SU-DHL-6 (cell line): Measurements from ENCODE around the gene TMEM151A.

ENCODE experiments used
- H2AFZ ChIP-seq: fragments of 200-600 bp; sonication (generic); 2 replicates; pipeline ENCODE4 v1.6.1; 2014; ENCODE audit warnings: low read depth, mild to moderate bottlenecking, moderate library complexity, mixed read lengths, antibody characterized with exemption, low read length; ENCODE audit not compliant: severe bottlenecking
- H3F3A ChIP-seq: fragments of 200-600 bp; shearing (Covaris generic); 2 replicates; pipeline ENCODE4 v1.6.0; 2016; ENCODE audit warnings: antibody characterized with exemption, mild to moderate bottlenecking; ENCODE audit not compliant: insufficient read depth
- H3K27ac ChIP-seq: fragments of 200-600 bp; sonication (generic); 2 replicates; pipeline ENCODE4 v1.5.1; 2016; ENCODE audit warnings: low read depth, mild to moderate bottlenecking, low read length, moderate library complexity, mixed read lengths
- H3K27me3 ChIP-seq: fragments of 200-600 bp; sonication (generic), shearing (Covaris generic); 2 replicates; pipeline ENCODE4 v1.6.0; 2014; ENCODE audit warnings: mild to moderate bottlenecking, low read length
- H3K36me3 ChIP-seq: fragments of 200-600 bp; sonication (generic); 2 replicates; pipeline ENCODE4 v1.6.1; 2014; ENCODE audit warnings: mild to moderate bottlenecking, low read length, mixed read lengths
- H3K4me2 ChIP-seq: fragments of 300-600, 200-600 bp; shearing (Covaris generic), sonication (generic); 2 replicates; pipeline ENCODE4 v1.6.0; 2014; ENCODE audit warnings: low read length, low read depth, mild to moderate bottlenecking; ENCODE audit not compliant: poor library complexity, severe bottlenecking
- H3K4me3 ChIP-seq: fragments of 200-600 bp; sonication (generic); 2 replicates; pipeline ENCODE4 v1.5.1; 2014; ENCODE audit warnings: antibody characterized with exemption, low read length, mild to moderate bottlenecking, mixed read lengths; ENCODE audit not compliant: insufficient read depth, poor library complexity, severe bottlenecking
- H3K79me2 ChIP-seq: fragments of 200-600 bp; sonication (generic); 2 replicates; pipeline ENCODE4 v1.6.1; 2014; ENCODE audit warnings: mild to moderate bottlenecking, low read length, moderate library complexity; ENCODE audit not compliant: insufficient read depth
- H3K9ac ChIP-seq: fragments of 200-600 bp; sonication (generic); 2 replicates; pipeline ENCODE4 v1.7.0; 2014; ENCODE audit warnings: mild to moderate bottlenecking, low read length
- H3K9me2 ChIP-seq: fragments of 200-600 bp; sonication (generic); replicated peaks from 2 replicates; pipeline ENCODE4 v1.6.1; 2014; ENCODE audit warnings: low read length; ENCODE audit not compliant: insufficient read depth
- H3K9me3 ChIP-seq: fragments of 200-600 bp; sonication (generic); 2 replicates; pipeline ENCODE4 v1.6.1; 2014; ENCODE audit warnings: low read length, mixed read lengths; ENCODE audit not compliant: insufficient read depth
- H4K20me1 ChIP-seq: fragments of 200-600 bp; sonication (generic); 2 replicates; pipeline ENCODE4 v1.6.1; 2014; ENCODE audit warnings: low read depth, mild to moderate bottlenecking, antibody characterized with exemption, low read length, moderate library complexity, mixed read lengths
- CTCF ChIP-seq: fragments of 200-600 bp; sonication (generic); IDR thresholded peaks from one replicate; pipeline ENCODE4 v1.5.1; 2017; ENCODE audit warnings: antibody characterized with exemption, mild to moderate bottlenecking, low read length, moderate library complexity; ENCODE audit not compliant: insufficient read depth, poor library complexity, severe bottlenecking
- EZH2phosphoT487 ChIP-seq: fragments of 200-600 bp; sonication (generic), shearing (Covaris generic); conservative IDR thresholded peaks from 2 replicates; pipeline ENCODE4 v1.6.1; 2018; ENCODE audit warnings: mild to moderate bottlenecking, antibody characterized with exemption, low read length, moderate library complexity, mixed read lengths

Gene TMEM151A

GRCh38 chr11:66321606-66322005 is 29.9 kb downstream of the TMEM151A start:
- Histone ChIP-seq H3F3A (no peaks in the 10 kb centered on the region), H3K4me2 (no peak overlapping the region), H3K36me3 (no peaks in the 10 kb centered on the region), H3K4me3 (no peak overlapping the region), H3K79me2 (no peaks in the 10 kb centered on the region), H3K9me3 (no peaks in the 10 kb centered on the region), H2AFZ (no peak overlapping the region), H4K20me1 (no peaks in the 10 kb centered on the region), H3K9me2 (no peaks in the 10 kb centered on the region), H3K9ac (no peak overlapping the region), H3K27me3 (no peaks in the 10 kb centered on the region), H3K27ac (no peak overlapping the region)
- no peak for TF ChIP-seq CTCF
- no peak for TF ChIP-seq EZH2phosphoT487

- Histone ChIP-seq H3K36me3 (no peaks in the 10 kb centered on the region), H3K9me3 (no peaks in the 10 kb centered on the region), H3K4me2 (no peak overlapping the region), H4K20me1 (no peaks in the 10 kb centered on the region), H3K9me2 (no peaks in the 10 kb centered on the region), H3K79me2 (no peaks in the 10 kb centered on the region), H2AFZ (no peak overlapping the region), H3F3A (no peaks in the 10 kb centered on the region), H3K27me3 (no peaks in the 10 kb centered on the region), H3K9ac (no peak overlapping the region), H3K27ac (no peak overlapping the region), H3K4me3 (no peak overlapping the region)
- no peak for TF ChIP-seq EZH2phosphoT487
- no peak for TF ChIP-seq CTCF
These were observed 31.2 kb downstream of the TMEM151A start for GRCh38 chr11:66322732-66323427.

DNA sequence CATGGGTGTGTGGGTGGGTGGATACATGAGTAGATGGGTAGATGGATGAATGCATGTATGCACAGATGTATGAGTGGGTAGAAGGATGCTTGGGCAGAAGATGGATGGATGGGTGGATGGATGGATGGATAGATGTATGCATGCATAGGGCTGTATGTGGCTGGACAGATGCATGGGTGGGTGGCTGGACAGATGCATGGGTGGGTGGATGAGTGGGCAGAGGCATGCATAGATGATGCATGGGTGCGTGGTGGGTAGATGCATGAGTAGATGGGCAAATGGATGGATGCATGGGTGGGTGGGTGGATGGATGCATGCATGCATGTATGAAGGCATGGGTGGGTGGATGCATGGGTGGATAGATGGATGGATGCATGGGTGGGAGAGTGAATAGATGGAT is 32.0 kb downstream of the TMEM151A start:
- no peak overlapping the region for H3K4me2 ChIP-seq
- no peaks in the 10 kb centered on the region for H3K79me2 ChIP-seq
- no peak overlapping the region for H2AFZ ChIP-seq
- H3K27ac ChIP-seq = no peak overlapping the region
- H3K9ac ChIP-seq = no peak overlapping the region
- H3K4me3 ChIP-seq = no peak overlapping the region
- no peak for TF ChIP-seq CTCF
- TF ChIP-seq EZH2phosphoT487 = no peak
- H3K27me3 ChIP-seq = no peaks in the 10 kb centered on the region
- no peaks in the 10 kb centered on the region for H4K20me1 ChIP-seq
- no peaks in the 10 kb centered on the region for H3K36me3 ChIP-seq
- no peaks in the 10 kb centered on the region for H3K9me3 ChIP-seq
- no peaks in the 10 kb centered on the region for H3K9me2 ChIP-seq
- H3F3A ChIP-seq = no peaks in the 10 kb centered on the region
